ENCODE results near the gene PUM2. TPM values are rescaled to one million over a fixed set of nuclear protein-coding genes. Genes with fewer than 3 reads are reported as not detected.

Gene PUM2
- total RNA-seq, 1 experiment from 2014 or later: 85.6 TPM

DNA sequence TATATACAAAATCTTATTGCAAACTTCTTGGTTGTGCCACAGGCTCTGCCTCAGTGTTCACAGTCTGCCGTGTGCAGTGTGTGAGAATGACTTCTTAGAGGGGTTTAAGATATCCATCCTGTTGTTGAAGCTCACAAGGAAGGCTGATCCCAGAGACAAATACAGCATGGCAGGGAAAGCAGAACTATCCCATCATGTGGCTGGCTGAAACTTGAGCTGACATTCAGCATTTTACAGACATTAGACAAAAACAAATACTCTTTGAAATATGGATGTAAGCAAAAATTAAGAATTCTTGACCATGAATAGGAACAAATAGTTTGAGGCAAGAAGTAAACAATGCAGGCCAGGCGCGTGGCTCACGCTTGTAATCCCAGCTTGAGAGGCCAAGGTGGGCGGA lies 12.9 kb upstream of the PUM2 start:
- H3K4me3 ChIP-seq (ENCODE audit: low read depth in 2 of 2, low read length in 2 of 2): no peak overlapping the region
- ChIA-PET CTCF (no interaction called here), POLR2A (no interaction called here)
- TF ChIP-seq, protein P1, sequence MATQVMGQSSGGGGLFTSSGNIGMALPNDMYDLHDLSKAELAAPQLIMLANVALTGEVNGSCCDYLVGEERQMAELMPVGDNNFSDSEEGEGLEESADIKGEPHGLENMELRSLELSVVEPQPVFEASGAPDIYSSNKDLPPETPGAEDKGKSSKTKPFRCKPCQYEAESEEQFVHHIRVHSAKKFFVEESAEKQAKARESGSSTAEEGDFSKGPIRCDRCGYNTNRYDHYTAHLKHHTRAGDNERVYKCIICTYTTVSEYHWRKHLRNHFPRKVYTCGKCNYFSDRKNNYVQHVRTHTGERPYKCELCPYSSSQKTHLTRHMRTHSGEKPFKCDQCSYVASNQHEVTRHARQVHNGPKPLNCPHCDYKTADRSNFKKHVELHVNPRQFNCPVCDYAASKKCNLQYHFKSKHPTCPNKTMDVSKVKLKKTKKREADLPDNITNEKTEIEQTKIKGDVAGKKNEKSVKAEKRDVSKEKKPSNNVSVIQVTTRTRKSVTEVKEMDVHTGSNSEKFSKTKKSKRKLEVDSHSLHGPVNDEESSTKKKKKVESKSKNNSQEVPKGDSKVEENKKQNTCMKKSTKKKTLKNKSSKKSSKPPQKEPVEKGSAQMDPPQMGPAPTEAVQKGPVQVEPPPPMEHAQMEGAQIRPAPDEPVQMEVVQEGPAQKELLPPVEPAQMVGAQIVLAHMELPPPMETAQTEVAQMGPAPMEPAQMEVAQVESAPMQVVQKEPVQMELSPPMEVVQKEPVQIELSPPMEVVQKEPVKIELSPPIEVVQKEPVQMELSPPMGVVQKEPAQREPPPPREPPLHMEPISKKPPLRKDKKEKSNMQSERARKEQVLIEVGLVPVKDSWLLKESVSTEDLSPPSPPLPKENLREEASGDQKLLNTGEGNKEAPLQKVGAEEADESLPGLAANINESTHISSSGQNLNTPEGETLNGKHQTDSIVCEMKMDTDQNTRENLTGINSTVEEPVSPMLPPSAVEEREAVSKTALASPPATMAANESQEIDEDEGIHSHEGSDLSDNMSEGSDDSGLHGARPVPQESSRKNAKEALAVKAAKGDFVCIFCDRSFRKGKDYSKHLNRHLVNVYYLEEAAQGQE (IDR thresholded peaks at IDR 0.05; ENCODE audit: insufficient read depth in 1 of 2, low read depth in 2 of 2, low read length in 1 of 2): no peak
- TF ChIP-seq, protein P2, sequence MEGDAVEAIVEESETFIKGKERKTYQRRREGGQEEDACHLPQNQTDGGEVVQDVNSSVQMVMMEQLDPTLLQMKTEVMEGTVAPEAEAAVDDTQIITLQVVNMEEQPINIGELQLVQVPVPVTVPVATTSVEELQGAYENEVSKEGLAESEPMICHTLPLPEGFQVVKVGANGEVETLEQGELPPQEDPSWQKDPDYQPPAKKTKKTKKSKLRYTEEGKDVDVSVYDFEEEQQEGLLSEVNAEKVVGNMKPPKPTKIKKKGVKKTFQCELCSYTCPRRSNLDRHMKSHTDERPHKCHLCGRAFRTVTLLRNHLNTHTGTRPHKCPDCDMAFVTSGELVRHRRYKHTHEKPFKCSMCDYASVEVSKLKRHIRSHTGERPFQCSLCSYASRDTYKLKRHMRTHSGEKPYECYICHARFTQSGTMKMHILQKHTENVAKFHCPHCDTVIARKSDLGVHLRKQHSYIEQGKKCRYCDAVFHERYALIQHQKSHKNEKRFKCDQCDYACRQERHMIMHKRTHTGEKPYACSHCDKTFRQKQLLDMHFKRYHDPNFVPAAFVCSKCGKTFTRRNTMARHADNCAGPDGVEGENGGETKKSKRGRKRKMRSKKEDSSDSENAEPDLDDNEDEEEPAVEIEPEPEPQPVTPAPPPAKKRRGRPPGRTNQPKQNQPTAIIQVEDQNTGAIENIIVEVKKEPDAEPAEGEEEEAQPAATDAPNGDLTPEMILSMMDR (IDR thresholded peaks at IDR 0.05): no peak
- TF ChIP-seq SIN3A (IDR thresholded peaks at IDR 0.05; ENCODE audit: borderline replicate concordance, insufficient read depth, low read depth, low read length) (no peak), POLR2AphosphoS5 (IDR thresholded peaks at IDR 0.05; ENCODE audit: low read depth, low read length) (no peak), TCF7L2 (IDR thresholded peaks at IDR 0.05; ENCODE audit: low read depth, low read length) (no peak)
- no peaks in the 10 kb centered on the region for H3K4me1 ChIP-seq (ENCODE audit: control insufficient read depth, insufficient read depth, low read length)
- in situ Hi-C loops (cut with HindIII; ENCODE audit: low pct_unique_long_range_greater_than_20kb, low sequenced_read_pairs) (no loop called here), intact Hi-C loops (cut with micrococcal nuclease; ENCODE audit: unreplicated experiment) (no loop called here)
- ATAC-seq: no peak
- BruUV-seq (replicated peaks): no TSS peak
- DNase-seq (ENCODE audit: low read depth, low spot score): no peak
- H3K36me3 ChIP-seq (ENCODE audit: control insufficient read depth, insufficient read depth, low read length): no peaks in the 10 kb centered on the region
- no peak overlapping the region for H3K27ac ChIP-seq (ENCODE audit: low read length)
- H3K27me3 ChIP-seq (ENCODE audit: control insufficient read depth, insufficient read depth, low read length): no peaks in the 10 kb centered on the region
- no peaks in the 10 kb centered on the region for H3K9me3 ChIP-seq (ENCODE audit: control insufficient read depth, insufficient read depth, low read depth, low read length)

DNA sequence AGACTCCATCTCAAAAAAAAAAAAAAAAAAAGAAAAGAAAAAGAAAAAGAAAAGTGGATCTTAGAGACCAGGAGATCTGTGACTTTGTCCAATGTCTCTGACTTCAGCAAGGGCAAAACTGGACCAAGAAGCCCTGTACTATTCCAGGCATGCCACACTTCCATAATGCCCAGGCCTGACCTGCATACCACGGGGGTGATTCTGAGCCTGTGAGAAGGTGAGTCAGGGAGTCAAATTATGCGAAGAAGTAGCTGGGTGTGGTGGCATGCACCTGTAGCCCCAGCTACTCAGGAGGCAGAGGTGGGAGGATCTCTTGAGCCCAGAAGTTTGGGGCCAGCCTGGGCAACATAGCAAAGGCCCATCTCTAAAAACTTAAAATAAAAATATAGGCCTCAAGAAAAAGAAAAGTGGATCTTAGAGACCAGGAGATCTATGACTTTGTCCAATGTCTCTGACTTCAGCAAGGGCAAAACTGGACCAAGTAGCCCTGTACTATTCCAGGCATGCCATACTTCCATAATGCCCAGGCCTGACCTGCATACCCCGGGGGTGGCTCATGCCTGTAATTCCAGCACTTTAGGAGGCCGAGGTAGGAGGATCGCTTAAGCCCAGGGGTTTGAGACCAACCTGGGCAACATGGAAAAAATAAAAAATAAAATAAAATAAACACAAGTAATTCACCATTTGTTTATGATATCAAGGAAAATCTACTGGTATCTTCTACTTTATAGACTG lies 12.2 kb upstream of the PUM2 start:
- ATAC-seq: no peak
- H3K27me3 ChIP-seq (ENCODE audit: control insufficient read depth, insufficient read depth, low read length): no peaks in the 10 kb centered on the region
- no peak overlapping the region for H3K4me3 ChIP-seq (ENCODE audit: low read depth in 2 of 2, low read length in 2 of 2)
- H3K4me1 ChIP-seq (ENCODE audit: control insufficient read depth, insufficient read depth, low read length): no peaks in the 10 kb centered on the region
- intact Hi-C loops (cut with micrococcal nuclease; ENCODE audit: unreplicated experiment): no loop called here
- TF ChIP-seq, protein P2 (IDR thresholded peaks at IDR 0.05): no peak
- no peak for TF ChIP-seq TCF7L2 (IDR thresholded peaks at IDR 0.05; ENCODE audit: low read depth, low read length)
- TF ChIP-seq, protein P1 (IDR thresholded peaks at IDR 0.05; ENCODE audit: insufficient read depth in 1 of 2, low read depth in 2 of 2, low read length in 1 of 2): no peak
- TF ChIP-seq POLR2AphosphoS5 (IDR thresholded peaks at IDR 0.05; ENCODE audit: low read depth, low read length): no peak
- TF ChIP-seq SIN3A (IDR thresholded peaks at IDR 0.05; ENCODE audit: borderline replicate concordance, insufficient read depth, low read depth, low read length): no peak
- POLR2A ChIA-PET: no interaction called here
- DNase-seq (ENCODE audit: low read depth, low spot score): no peak
- in situ Hi-C loops (cut with HindIII; ENCODE audit: low pct_unique_long_range_greater_than_20kb, low sequenced_read_pairs): no loop called here
- H3K9me3 ChIP-seq (ENCODE audit: control insufficient read depth, insufficient read depth, low read depth, low read length): no peaks in the 10 kb centered on the region
- H3K27ac ChIP-seq (ENCODE audit: low read length): no peak overlapping the region
- BruUV-seq (replicated peaks): no TSS peak
- CTCF ChIA-PET: no interaction called here
- H3K36me3 ChIP-seq (ENCODE audit: control insufficient read depth, insufficient read depth, low read length): no peaks in the 10 kb centered on the region
